Measurements from ENCODE around the gene NRCAM. TPM values are rescaled to one million over a fixed set of nuclear protein-coding genes. Genes with fewer than 3 reads are reported as not detected.
A peak's percentile ranks its signal among the peaks of the same experiment; 100 is the strongest.

The NRCAM gene
- total and polyA plus RNA-seq, 2 of the 13 experiments (the other 11 are each of a cell fraction or from before 2014, with no cell fraction given), result 0.31 to 0.33 TPM

DNA sequence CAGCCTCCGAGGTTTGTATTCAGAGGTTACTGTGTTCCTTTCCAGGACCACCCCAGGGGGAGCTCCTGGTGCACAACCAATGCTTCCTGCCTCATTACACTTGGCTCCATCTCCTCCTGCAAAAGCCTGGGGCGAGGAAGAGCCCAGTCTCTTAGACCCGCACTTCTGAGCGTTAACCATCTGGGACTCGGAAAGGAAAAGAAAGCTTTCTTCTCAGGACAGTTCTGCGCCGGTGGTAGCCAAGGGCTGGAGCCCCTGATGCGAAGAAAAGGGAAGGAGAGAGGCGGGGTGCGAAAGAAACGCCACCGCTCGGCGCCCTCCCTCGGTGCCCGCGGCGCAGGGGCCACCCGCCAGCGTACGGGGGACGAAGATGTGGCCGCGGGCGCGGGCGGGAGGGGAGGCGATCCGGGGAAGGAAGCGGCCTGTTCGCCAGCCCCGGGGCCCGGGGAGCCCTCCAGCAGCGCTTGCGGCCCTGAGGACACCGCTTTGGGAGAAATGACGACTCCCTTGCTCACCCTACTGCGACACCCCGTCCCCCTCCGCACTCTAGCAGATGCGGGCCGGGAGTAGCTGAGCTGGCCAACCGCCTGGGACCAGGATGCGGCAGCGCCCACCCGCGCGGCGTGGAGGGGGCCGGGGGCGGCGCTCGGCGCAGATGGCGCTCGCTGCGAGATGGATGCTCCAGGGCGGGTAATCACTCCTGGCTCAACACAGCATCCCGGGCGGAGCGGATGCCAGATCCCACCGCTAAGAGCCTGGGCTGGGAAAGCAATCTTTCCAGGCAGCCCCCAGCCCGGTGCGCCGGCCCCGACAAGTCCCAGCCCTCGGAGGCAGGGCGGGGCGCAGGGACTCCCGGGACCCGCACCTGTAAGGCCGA lies 1.3 kb downstream of the NRCAM start (continued):
- TF ChIP-seq, protein P1, sequence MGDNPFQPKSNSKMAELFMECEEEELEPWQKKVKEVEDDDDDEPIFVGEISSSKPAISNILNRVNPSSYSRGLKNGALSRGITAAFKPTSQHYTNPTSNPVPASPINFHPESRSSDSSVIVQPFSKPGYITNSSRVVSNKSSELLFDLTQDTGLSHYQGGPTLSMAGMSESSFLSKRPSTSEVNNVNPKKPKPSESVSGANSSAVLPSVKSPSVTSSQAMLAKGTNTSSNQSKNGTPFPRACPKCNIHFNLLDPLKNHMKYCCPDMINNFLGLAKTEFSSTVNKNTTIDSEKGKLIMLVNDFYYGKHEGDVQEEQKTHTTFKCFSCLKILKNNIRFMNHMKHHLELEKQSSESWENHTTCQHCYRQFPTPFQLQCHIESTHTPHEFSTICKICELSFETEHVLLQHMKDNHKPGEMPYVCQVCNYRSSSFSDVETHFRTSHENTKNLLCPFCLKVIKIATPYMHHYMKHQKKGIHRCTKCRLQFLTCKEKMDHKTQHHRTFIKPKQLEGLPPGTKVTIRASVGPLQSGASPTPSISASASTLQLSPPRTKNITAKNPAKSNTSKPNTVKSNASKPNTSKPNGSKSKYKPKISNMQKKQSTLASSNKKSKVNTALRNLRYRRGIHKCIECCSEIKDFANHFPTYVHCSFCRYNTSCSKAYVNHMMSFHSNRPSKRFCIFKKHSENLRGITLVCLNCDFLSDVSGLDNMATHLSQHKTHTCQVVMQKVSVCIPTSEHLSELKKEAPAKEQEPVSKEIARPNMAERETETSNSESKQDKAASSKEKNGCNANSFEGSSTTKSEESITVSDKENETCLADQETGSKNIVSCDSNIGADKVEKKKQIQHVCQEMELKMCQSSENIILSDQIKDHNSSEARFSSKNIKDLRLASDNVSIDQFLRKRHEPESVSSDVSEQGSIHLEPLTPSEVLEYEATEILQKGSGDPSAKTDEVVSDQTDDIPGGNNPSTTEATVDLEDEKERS (CRISPR knock-in tag; IDR thresholded peaks at IDR 0.05), result no peak
- TF ChIP-seq ADNP (CRISPR knock-in tag; IDR thresholded peaks at IDR 0.05) (no peak), KDM2A (CRISPR knock-in tag; IDR thresholded peaks at IDR 0.05; ENCODE audit: borderline replicate concordance, low read depth) (peak; percentile 18; the same call in 1 of the 2 replicates), GABPB1 (CRISPR knock-in tag; IDR thresholded peaks at IDR 0.05) (0 out of 2 replicates have a peak, but pooled peaks have one; percentile 6), ARNT2 (CRISPR knock-in tag; IDR thresholded peaks at IDR 0.05; ENCODE audit: low read depth) (0 out of 2 replicates have a peak, but pooled peaks have one; percentile 34)
- TF ChIP-seq, protein P2, sequence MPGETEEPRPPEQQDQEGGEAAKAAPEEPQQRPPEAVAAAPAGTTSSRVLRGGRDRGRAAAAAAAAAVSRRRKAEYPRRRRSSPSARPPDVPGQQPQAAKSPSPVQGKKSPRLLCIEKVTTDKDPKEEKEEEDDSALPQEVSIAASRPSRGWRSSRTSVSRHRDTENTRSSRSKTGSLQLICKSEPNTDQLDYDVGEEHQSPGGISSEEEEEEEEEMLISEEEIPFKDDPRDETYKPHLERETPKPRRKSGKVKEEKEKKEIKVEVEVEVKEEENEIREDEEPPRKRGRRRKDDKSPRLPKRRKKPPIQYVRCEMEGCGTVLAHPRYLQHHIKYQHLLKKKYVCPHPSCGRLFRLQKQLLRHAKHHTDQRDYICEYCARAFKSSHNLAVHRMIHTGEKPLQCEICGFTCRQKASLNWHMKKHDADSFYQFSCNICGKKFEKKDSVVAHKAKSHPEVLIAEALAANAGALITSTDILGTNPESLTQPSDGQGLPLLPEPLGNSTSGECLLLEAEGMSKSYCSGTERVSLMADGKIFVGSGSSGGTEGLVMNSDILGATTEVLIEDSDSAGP (CRISPR knock-in tag; IDR thresholded peaks at IDR 0.05; ENCODE audit: borderline replicate concordance), result 0 out of 2 replicates have a peak, but pooled peaks have one; percentile 22

Measured in HepG2 (cell line).